K562 (cell line): ENCODE results near the gene LYZL6. TPM values are rescaled to one million over a fixed set of nuclear protein-coding genes. Genes with fewer than 3 reads are reported as not detected.

ENCODE experiments used
- DPF2 ChIP-seq: fragments of 450-650 bp; IDR thresholded peaks from 2 replicates; pipeline ENCODE4 v1.6.1; 2016
- ETS2 ChIP-seq: IDR thresholded peaks from 2 replicates; pipeline ENCODE4 v1.6.1; 2016; ENCODE audit warnings: borderline replicate concordance, missing genetic modification characterization, mild to moderate bottlenecking, moderate library complexity, missing compliant biosample characterization; ENCODE audit not compliant: poor library complexity, severe bottlenecking
- FOXM1 ChIP-seq, 2 experiments: fragments of 450-650 bp in 1 of 2; sonication (generic) in 1 of 2; formaldehyde crosslinking in 1 of 2; IDR thresholded peaks; 2 replicates each; pipeline versions ENCODE4 v1.6.1 to v1.9.0; 2017 to 2022; ENCODE audit warnings: low read depth in 2 of 2, mild to moderate bottlenecking in 2 of 2, missing genetic modification reagents in 1 of 2, moderate library complexity in 1 of 2
- GTF2E2 ChIP-seq: fragments of 200-800 bp; sonication (Bioruptor generic); IDR thresholded peaks from 2 replicates; pipeline ENCODE4 v1.6.1; 2016; ENCODE audit warnings: missing genetic modification characterization, missing compliant biosample characterization
- HDGF ChIP-seq: fragments of 450-650 bp; IDR thresholded peaks from 2 replicates; pipeline ENCODE4 v1.6.1; 2016
- L3MBTL2 ChIP-seq: fragments of 450-650 bp; IDR thresholded peaks from 2 replicates; pipeline ENCODE4 v1.6.1; 2016; ENCODE audit warnings: mild to moderate bottlenecking, moderate library complexity
- PHB2 ChIP-seq: fragments of 450-650 bp; IDR thresholded peaks from 2 replicates; pipeline ENCODE4 v1.6.1; 2017; ENCODE audit warnings: low read depth
- TCF3 ChIP-seq: sonication (generic); formaldehyde crosslinking; IDR thresholded peaks from 2 replicates; pipeline ENCODE4 v1.4.0; 2020; ENCODE audit warnings: mild to moderate bottlenecking, missing genetic modification reagents
- ZC3H4 ChIP-seq: sonication (generic); formaldehyde crosslinking; IDR thresholded peaks from 2 replicates; pipeline ENCODE4 v1.9.0; 2021; ENCODE audit warnings: missing genetic modification reagents, borderline replicate concordance
- ZNF445 ChIP-seq: fragments of 250-450 bp; sonication (Bioruptor Pico); IDR thresholded peaks from 2 replicates; pipeline ENCODE4 v1.4.0; 2020; ENCODE audit warnings: low read depth, mild to moderate bottlenecking, moderate library complexity
- polyA plus RNA-seq, 8 experiments: library from polyadenylated mRNA; depleted of rRNA in 4 of 8; stranded (reverse) in 5 of 8; unstranded in 3 of 8; fragments of >200 nt; fragmentation: Nextera tagmentation in 2 of 8; fragmentation: Illumina TruSeq in 1 of 8; extraction: Ambion mirVana in 2 of 8; extraction: Trizol in 1 of 8; gene quantifications; 2 replicates each; pipeline versions ENCODE4 v1.2.1 to v1.2.3, GENCODE V29; 2011 to 2014; ENCODE audit warnings: inconsistent platforms in 1 of 8, missing spikeins in 1 of 8
- total RNA-seq, 7 experiments: library from RNA; depleted of rRNA in 6 of 7; stranded (reverse); fragments of >200 nt in 6 of 7; fragmentation: Illumina TruSeq in 2 of 7; extraction: Trizol in 2 of 7; gene quantifications; 2 replicates each; pipeline versions ENCODE4 v1.2.1 to v1.2.3, GENCODE V29; 2011 to 2021; ENCODE audit warnings: low replicate concordance in 1 of 7
- TF ChIP-seq, protein P1 (sequence below): fragments of 450-650 bp; IDR thresholded peaks from 2 replicates; pipeline ENCODE4 v1.6.1; 2016; ENCODE audit warnings: mild to moderate bottlenecking, moderate library complexity
- TF ChIP-seq, protein P2 (sequence below): sonication (generic); formaldehyde crosslinking; IDR thresholded peaks from 2 replicates; pipeline ENCODE4 v1.8.0; 2022; ENCODE audit warnings: missing genetic modification reagents, mild to moderate bottlenecking, borderline replicate concordance

Gene LYZL6
- total and polyA plus RNA-seq, 9 of the 15 experiments (the other 6 are each of a cell fraction or from before 2014, with no cell fraction given) = not detected

DNA sequence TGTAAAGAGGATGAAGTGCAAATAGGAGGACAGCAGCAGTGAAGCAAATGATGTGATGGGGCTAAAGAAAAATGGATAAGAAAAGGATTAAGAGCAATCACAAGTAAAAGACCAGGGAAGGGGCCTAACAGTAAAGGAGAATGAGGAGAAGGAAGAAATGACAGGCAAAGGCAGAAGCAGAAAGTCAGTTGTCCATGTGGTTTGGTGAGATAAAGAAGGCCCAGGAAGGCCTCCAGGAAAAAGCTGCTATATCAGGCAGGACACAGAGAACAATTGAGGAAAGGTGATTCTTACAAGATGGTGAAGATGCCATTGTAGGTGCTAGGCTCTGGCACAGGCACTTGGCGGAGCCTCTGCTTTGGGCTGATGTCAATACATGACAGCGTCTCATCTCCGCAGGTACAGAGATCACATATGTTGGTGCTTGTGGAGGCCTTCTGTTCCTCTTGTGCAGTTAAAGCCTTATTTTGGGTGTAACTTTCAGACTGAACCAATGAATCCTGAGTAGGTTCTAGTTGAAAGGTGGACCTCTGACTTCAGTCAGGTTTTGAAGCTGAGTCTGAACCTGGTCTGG, 31.1 kb downstream of the LYZL6 start (continued):
- TF ChIP-seq, protein P1, sequence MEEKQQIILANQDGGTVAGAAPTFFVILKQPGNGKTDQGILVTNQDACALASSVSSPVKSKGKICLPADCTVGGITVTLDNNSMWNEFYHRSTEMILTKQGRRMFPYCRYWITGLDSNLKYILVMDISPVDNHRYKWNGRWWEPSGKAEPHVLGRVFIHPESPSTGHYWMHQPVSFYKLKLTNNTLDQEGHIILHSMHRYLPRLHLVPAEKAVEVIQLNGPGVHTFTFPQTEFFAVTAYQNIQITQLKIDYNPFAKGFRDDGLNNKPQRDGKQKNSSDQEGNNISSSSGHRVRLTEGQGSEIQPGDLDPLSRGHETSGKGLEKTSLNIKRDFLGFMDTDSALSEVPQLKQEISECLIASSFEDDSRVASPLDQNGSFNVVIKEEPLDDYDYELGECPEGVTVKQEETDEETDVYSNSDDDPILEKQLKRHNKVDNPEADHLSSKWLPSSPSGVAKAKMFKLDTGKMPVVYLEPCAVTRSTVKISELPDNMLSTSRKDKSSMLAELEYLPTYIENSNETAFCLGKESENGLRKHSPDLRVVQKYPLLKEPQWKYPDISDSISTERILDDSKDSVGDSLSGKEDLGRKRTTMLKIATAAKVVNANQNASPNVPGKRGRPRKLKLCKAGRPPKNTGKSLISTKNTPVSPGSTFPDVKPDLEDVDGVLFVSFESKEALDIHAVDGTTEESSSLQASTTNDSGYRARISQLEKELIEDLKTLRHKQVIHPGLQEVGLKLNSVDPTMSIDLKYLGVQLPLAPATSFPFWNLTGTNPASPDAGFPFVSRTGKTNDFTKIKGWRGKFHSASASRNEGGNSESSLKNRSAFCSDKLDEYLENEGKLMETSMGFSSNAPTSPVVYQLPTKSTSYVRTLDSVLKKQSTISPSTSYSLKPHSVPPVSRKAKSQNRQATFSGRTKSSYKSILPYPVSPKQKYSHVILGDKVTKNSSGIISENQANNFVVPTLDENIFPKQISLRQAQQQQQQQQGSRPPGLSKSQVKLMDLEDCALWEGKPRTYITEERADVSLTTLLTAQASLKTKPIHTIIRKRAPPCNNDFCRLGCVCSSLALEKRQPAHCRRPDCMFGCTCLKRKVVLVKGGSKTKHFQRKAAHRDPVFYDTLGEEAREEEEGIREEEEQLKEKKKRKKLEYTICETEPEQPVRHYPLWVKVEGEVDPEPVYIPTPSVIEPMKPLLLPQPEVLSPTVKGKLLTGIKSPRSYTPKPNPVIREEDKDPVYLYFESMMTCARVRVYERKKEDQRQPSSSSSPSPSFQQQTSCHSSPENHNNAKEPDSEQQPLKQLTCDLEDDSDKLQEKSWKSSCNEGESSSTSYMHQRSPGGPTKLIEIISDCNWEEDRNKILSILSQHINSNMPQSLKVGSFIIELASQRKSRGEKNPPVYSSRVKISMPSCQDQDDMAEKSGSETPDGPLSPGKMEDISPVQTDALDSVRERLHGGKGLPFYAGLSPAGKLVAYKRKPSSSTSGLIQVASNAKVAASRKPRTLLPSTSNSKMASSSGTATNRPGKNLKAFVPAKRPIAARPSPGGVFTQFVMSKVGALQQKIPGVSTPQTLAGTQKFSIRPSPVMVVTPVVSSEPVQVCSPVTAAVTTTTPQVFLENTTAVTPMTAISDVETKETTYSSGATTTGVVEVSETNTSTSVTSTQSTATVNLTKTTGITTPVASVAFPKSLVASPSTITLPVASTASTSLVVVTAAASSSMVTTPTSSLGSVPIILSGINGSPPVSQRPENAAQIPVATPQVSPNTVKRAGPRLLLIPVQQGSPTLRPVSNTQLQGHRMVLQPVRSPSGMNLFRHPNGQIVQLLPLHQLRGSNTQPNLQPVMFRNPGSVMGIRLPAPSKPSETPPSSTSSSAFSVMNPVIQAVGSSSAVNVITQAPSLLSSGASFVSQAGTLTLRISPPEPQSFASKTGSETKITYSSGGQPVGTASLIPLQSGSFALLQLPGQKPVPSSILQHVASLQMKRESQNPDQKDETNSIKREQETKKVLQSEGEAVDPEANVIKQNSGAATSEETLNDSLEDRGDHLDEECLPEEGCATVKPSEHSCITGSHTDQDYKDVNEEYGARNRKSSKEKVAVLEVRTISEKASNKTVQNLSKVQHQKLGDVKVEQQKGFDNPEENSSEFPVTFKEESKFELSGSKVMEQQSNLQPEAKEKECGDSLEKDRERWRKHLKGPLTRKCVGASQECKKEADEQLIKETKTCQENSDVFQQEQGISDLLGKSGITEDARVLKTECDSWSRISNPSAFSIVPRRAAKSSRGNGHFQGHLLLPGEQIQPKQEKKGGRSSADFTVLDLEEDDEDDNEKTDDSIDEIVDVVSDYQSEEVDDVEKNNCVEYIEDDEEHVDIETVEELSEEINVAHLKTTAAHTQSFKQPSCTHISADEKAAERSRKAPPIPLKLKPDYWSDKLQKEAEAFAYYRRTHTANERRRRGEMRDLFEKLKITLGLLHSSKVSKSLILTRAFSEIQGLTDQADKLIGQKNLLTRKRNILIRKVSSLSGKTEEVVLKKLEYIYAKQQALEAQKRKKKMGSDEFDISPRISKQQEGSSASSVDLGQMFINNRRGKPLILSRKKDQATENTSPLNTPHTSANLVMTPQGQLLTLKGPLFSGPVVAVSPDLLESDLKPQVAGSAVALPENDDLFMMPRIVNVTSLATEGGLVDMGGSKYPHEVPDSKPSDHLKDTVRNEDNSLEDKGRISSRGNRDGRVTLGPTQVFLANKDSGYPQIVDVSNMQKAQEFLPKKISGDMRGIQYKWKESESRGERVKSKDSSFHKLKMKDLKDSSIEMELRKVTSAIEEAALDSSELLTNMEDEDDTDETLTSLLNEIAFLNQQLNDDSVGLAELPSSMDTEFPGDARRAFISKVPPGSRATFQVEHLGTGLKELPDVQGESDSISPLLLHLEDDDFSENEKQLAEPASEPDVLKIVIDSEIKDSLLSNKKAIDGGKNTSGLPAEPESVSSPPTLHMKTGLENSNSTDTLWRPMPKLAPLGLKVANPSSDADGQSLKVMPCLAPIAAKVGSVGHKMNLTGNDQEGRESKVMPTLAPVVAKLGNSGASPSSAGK = peak; percentile 69
- TF ChIP-seq DPF2 (peak; percentile 93), FOXM1 (IDR thresholded peaks at IDR 0.05; ENCODE audit: low read depth) (peak; percentile 48; the same call in 1 of the 2 replicates), FOXM1 (CRISPR knock-in tag; IDR thresholded peaks at IDR 0.05; ENCODE audit: low read depth) (no peak), HDGF (0 out of 2 replicates have a peak, but pooled peaks have one; percentile 65), ETS2 (tag) (no peak), ZC3H4 (CRISPR knock-in tag) (no peak), TCF3 (CRISPR knock-in tag) (peak; percentile 90), PHB2 (0 out of 2 replicates have a peak, but pooled peaks have one; percentile 47), GTF2E2 (tag) (no peak), L3MBTL2 (peak; percentile 74), ZNF445 (CRISPR knock-in tag) (no peak)
- TF ChIP-seq, protein P2, sequence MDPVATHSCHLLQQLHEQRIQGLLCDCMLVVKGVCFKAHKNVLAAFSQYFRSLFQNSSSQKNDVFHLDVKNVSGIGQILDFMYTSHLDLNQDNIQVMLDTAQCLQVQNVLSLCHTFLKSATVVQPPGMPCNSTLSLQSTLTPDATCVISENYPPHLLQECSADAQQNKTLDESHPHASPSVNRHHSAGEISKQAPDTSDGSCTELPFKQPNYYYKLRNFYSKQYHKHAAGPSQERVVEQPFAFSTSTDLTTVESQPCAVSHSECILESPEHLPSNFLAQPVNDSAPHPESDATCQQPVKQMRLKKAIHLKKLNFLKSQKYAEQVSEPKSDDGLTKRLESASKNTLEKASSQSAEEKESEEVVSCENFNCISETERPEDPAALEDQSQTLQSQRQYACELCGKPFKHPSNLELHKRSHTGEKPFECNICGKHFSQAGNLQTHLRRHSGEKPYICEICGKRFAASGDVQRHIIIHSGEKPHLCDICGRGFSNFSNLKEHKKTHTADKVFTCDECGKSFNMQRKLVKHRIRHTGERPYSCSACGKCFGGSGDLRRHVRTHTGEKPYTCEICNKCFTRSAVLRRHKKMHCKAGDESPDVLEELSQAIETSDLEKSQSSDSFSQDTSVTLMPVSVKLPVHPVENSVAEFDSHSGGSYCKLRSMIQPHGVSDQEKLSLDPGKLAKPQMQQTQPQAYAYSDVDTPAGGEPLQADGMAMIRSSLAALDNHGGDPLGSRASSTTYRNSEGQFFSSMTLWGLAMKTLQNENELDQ (CRISPR knock-in tag) = no peak
